MM.1S (cell line): Measurements from ENCODE around the gene TRAFD1.

ENCODE experiments used
- DNase-seq: peaks from one replicate; pipeline ENCODE4 v3.0.0-alpha.2; 2015
- H2AFZ ChIP-seq: fragments of 300-600 bp; sonication (generic); 2 replicates; pipeline ENCODE4 v1.6.0; 2016; ENCODE audit warnings: antibody characterized with exemption, low read length
- H3F3A ChIP-seq: fragments of 300-600 bp; sonication (generic); 2 replicates; pipeline ENCODE4 v1.6.1; 2016; ENCODE audit warnings: mild to moderate bottlenecking, antibody characterized with exemption, low read length, moderate library complexity, mixed read lengths; ENCODE audit not compliant: insufficient read depth
- H3K27ac ChIP-seq: fragments of 300-600 bp; sonication (generic); 2 replicates; pipeline ENCODE4 v1.5.1; 2016; ENCODE audit warnings: mild to moderate bottlenecking, low read length
- H3K27me3 ChIP-seq: fragments of 300-600 bp; sonication (generic); replicated peaks from 2 replicates; pipeline ENCODE4 v1.6.0; 2016; ENCODE audit warnings: low read length; ENCODE audit not compliant: insufficient read depth
- H3K36me3 ChIP-seq: fragments of 300-600 bp; sonication (generic); replicated peaks from 2 replicates; pipeline ENCODE4 v1.6.1; 2016; ENCODE audit warnings: mild to moderate bottlenecking, low read length, mixed read lengths; ENCODE audit not compliant: insufficient read depth
- H3K4me1 ChIP-seq: fragments of 300-600 bp; sonication (generic); 2 replicates; pipeline ENCODE4 v1.6.1; 2016; ENCODE audit warnings: low read length, mixed read lengths
- H3K4me2 ChIP-seq: fragments of 300-600 bp; sonication (generic); 2 replicates; pipeline ENCODE4 v1.6.0; 2016; ENCODE audit warnings: low read depth, low read length
- H3K4me3 ChIP-seq: fragments of 300-600 bp; sonication (generic); 2 replicates; pipeline ENCODE4 v1.5.1; 2016; ENCODE audit warnings: low read length, mixed read lengths
- H3K79me2 ChIP-seq: fragments of 300-600 bp; sonication (generic); 2 replicates; pipeline ENCODE4 v1.6.1; 2016; ENCODE audit warnings: mixed run types, low read length, mixed read lengths
- H3K9ac ChIP-seq: fragments of 300-600 bp; sonication (generic); 2 replicates; pipeline ENCODE4 v1.6.1; 2016; ENCODE audit warnings: low read length, mixed read lengths
- H3K9me2 ChIP-seq: fragments of 300-600 bp; sonication (generic); replicated peaks from 2 replicates; pipeline ENCODE4 v1.6.1; 2016; ENCODE audit warnings: mild to moderate bottlenecking, low read length, mixed read lengths; ENCODE audit not compliant: insufficient read depth
- H3K9me3 ChIP-seq: fragments of 300-600 bp; sonication (generic); replicated peaks from 2 replicates; pipeline ENCODE4 v1.6.1; 2016; ENCODE audit warnings: mild to moderate bottlenecking, low read length, mixed read lengths; ENCODE audit not compliant: insufficient read depth
- H4K20me1 ChIP-seq: fragments of 300-600 bp; sonication (generic); 2 replicates; pipeline ENCODE4 v1.6.1; 2016; ENCODE audit warnings: mild to moderate bottlenecking, low read length, moderate library complexity, mixed read lengths; ENCODE audit not compliant: insufficient read depth
- EZH2 ChIP-seq: fragments of 300-600 bp; sonication (generic); optimal IDR thresholded peaks from 2 replicates; pipeline ENCODE3; 2017; ENCODE audit warnings: low read depth, mild to moderate bottlenecking, antibody characterized with exemption, low read length, mixed read lengths
- EZH2phosphoT487 ChIP-seq: fragments of 300-600 bp; sonication (generic); IDR thresholded peaks from 2 replicates; pipeline ENCODE4 v1.6.1; 2018; ENCODE audit warnings: antibody characterized with exemption, low read length
- TF ChIP-seq, protein P1 (sequence below): fragments of 300-600 bp; sonication (generic); IDR thresholded peaks from 2 replicates; pipeline ENCODE4 v1.5.1; 2016; ENCODE audit warnings: antibody characterized with exemption, low read length, mixed read lengths

TRAFD1 gene

GRCh38 chr12:112172556-112173324 lies 47.4 kb downstream of the TRAFD1 start:
- no peak for DNase-seq
- TF ChIP-seq EZH2 (no peak), EZH2phosphoT487 (no peak)
- TF ChIP-seq, protein P1, sequence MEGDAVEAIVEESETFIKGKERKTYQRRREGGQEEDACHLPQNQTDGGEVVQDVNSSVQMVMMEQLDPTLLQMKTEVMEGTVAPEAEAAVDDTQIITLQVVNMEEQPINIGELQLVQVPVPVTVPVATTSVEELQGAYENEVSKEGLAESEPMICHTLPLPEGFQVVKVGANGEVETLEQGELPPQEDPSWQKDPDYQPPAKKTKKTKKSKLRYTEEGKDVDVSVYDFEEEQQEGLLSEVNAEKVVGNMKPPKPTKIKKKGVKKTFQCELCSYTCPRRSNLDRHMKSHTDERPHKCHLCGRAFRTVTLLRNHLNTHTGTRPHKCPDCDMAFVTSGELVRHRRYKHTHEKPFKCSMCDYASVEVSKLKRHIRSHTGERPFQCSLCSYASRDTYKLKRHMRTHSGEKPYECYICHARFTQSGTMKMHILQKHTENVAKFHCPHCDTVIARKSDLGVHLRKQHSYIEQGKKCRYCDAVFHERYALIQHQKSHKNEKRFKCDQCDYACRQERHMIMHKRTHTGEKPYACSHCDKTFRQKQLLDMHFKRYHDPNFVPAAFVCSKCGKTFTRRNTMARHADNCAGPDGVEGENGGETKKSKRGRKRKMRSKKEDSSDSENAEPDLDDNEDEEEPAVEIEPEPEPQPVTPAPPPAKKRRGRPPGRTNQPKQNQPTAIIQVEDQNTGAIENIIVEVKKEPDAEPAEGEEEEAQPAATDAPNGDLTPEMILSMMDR = no peak
- Histone ChIP-seq H3K9me3 (no peaks in the 10 kb centered on the region), H3K36me3 (no peaks in the 10 kb centered on the region), H3K79me2 (no peaks in the 10 kb centered on the region), H3K27me3 (no peaks in the 10 kb centered on the region), H3K4me3 (no peak overlapping the region), H3K9me2 (no peaks in the 10 kb centered on the region), H3K9ac (no peak overlapping the region), H3F3A (no peaks in the 10 kb centered on the region), H3K4me1 (no peaks in the 10 kb centered on the region), H4K20me1 (no peaks in the 10 kb centered on the region), H3K4me2 (no peak overlapping the region), H2AFZ (no peak overlapping the region), H3K27ac (no peak overlapping the region)

DNA sequence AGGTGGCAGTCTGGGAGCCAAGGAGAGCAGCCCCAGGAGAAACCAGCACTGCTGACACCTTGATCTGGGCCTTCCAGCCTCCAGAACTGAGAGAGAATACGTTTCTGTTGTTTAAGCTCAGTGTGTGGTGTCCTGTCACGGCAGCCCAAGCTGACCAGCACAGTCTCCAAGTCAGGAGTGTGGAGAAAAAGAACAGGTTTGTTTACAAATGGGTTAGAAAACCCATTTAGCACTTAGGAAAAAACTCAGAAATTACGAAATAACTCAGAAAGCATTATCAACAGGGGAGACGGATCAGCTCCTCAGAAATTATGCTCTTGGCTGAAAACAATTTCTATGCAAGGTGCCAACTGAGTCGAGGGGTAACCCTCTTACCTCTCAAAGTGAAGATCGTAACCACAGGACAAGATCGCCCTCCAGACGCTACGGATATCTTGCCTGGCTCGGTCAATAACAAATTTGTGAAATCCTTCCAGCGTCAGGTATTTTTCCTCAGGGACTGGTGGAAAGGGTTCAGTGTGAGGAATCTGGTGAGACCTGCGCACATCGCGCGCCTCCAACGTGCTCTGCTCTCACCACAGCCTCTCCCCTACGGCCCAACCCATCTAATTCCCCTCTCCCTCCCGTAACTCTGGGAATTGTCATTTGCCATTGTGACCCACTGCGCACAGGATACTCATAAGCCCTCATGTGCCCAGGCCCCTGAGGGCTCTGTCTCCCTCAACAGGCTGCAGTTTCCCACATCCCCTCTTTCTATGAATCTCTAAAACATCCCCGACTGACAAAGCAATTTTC lies 50.2 kb downstream of the TRAFD1 start:
- Histone ChIP-seq H3F3A (no peaks in the 10 kb centered on the region), H3K9me3 (no peaks in the 10 kb centered on the region), H3K79me2 (no peaks in the 10 kb centered on the region), H3K4me3 (no peak overlapping the region), H3K4me2 (no peak overlapping the region), H4K20me1 (no peaks in the 10 kb centered on the region), H2AFZ (no peak overlapping the region), H3K4me1 (no peaks in the 10 kb centered on the region), H3K27ac (no peak overlapping the region), H3K27me3 (no peaks in the 10 kb centered on the region), H3K36me3 (no peaks in the 10 kb centered on the region), H3K9ac (no peak overlapping the region), H3K9me2 (no peaks in the 10 kb centered on the region)
- TF ChIP-seq EZH2phosphoT487 (no peak), EZH2 (no peak)
- TF ChIP-seq, protein P1 = no peak
- no peak for DNase-seq

GRCh38 chr12:112176321-112177010 lies 51.1 kb downstream of the TRAFD1 start:
- Histone ChIP-seq H3K79me2 (no peaks in the 10 kb centered on the region), H3K4me3 (no peak overlapping the region), H3F3A (no peaks in the 10 kb centered on the region), H2AFZ (no peak overlapping the region), H3K27me3 (no peaks in the 10 kb centered on the region), H3K4me1 (no peaks in the 10 kb centered on the region), H3K9me3 (no peaks in the 10 kb centered on the region), H3K9me2 (no peaks in the 10 kb centered on the region), H4K20me1 (no peaks in the 10 kb centered on the region), H3K27ac (no peak overlapping the region), H3K4me2 (no peak overlapping the region), H3K36me3 (no peaks in the 10 kb centered on the region), H3K9ac (no peak overlapping the region)
- TF ChIP-seq, protein P1 = no peak
- TF ChIP-seq EZH2 (no peak), EZH2phosphoT487 (no peak)
- DNase-seq = no peak
